Stomach (tissue), 4 donors: ENCODE measurements around the gene IGLON5.

ENCODE experiments used
- EP300 ChIP-seq: sonication (generic); formaldehyde crosslinking; IDR thresholded peaks from one replicate; pipeline ENCODE4 v1.6.1; 2017; ENCODE audit warnings: antibody characterized with exemption
- POLR2A ChIP-seq, 4 donors: fragments of 450-650 bp; IDR thresholded peaks; one replicate each; pipeline ENCODE4 v1.6.1; 2016; ENCODE audit warnings: antibody characterized with exemption in 4 of 4, control low read depth in 2 of 4, mild to moderate bottlenecking in 1 of 4, moderate library complexity in 1 of 4
- TF ChIP-seq, protein P1 (sequence below), 7 experiments: fragments of 450-650 bp in 4 of 7; fragments of 200-600 bp in 3 of 7; sonication (generic) in 3 of 7; IDR thresholded peaks; one replicate each; pipeline ENCODE4 v1.5.1; 2016 to 2019; ENCODE audit warnings: antibody characterized with exemption in 7 of 7, control low read depth in 2 of 7, mild to moderate bottlenecking in 1 of 7

- TF ChIP-seq, protein P1, sequence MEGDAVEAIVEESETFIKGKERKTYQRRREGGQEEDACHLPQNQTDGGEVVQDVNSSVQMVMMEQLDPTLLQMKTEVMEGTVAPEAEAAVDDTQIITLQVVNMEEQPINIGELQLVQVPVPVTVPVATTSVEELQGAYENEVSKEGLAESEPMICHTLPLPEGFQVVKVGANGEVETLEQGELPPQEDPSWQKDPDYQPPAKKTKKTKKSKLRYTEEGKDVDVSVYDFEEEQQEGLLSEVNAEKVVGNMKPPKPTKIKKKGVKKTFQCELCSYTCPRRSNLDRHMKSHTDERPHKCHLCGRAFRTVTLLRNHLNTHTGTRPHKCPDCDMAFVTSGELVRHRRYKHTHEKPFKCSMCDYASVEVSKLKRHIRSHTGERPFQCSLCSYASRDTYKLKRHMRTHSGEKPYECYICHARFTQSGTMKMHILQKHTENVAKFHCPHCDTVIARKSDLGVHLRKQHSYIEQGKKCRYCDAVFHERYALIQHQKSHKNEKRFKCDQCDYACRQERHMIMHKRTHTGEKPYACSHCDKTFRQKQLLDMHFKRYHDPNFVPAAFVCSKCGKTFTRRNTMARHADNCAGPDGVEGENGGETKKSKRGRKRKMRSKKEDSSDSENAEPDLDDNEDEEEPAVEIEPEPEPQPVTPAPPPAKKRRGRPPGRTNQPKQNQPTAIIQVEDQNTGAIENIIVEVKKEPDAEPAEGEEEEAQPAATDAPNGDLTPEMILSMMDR (IDR thresholded peaks at IDR 0.05) = no peak
- TF ChIP-seq POLR2A (IDR thresholded peaks at IDR 0.05) (no peak), EP300 (no peak)
Observed at GRCh38 chr19:51361239-51361638, 49.8 kb downstream of the IGLON5 start.
